ENCODE results near the gene SWI5.

The SWI5 gene

DNA sequence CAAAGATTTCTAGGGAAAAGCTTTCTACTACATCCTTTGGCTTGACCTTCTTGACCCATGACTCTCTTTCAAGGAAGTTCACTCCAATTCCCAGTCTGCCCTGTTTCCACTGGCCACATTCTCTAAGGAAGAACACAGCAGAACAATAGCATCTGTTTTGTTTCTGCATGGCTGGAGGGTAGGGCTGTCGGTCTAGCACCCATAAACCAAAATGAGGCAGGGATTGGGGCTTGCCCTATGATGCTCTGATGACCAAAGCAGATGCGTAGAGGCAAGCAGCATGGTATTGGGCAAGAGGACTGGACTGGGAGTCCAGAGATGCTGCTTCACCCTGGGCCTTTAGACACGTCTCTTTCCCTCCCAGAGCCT, 24.4 kb upstream of the SWI5 start:
- no peak for DNase-seq (ENCODE audit: low read depth in 2 of 2, low spot score in 1 of 2)

DNA sequence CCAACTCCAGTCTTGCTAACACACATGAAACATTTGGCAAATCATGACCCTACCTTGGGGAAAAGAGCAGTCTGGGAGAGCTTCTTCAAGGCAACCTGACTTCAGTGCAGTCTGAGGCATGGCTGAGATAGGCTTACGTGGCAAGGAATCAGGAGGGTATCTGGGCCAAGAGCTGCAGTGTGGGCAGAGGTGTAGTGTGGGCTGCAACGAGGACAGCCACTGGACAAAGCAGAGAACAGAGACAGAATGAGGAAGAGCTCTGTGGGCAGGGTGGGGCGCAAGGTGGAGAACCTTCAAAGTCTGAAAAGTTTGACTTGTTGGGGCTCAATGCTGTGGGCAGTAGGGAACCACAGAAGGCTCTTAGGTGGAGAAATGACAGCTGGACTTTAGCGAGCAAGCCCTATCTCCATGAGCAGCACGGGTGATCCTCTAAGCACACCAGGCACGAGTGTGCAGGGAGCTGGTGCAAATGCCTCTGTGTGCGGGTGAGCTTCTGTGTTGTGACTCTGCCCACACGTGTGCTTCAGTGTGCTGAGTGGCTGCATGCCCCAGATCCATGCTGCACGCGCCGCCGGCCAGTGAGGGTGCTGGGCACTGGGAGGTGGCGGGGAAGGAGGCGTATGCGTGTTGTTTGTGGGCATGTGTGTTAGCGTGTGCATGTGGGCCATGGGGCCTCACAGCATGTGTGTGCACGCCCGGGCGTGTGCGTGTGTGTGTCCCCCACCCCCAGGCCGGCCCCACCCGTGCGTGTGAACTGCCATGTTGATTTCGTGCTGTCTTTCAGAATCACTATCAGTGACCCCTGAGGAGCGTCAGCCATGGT, 23.5 kb upstream of the SWI5 start:
- DNase-seq (ENCODE audit: low read depth in 2 of 2, low spot score in 1 of 2), result no peak

DNA sequence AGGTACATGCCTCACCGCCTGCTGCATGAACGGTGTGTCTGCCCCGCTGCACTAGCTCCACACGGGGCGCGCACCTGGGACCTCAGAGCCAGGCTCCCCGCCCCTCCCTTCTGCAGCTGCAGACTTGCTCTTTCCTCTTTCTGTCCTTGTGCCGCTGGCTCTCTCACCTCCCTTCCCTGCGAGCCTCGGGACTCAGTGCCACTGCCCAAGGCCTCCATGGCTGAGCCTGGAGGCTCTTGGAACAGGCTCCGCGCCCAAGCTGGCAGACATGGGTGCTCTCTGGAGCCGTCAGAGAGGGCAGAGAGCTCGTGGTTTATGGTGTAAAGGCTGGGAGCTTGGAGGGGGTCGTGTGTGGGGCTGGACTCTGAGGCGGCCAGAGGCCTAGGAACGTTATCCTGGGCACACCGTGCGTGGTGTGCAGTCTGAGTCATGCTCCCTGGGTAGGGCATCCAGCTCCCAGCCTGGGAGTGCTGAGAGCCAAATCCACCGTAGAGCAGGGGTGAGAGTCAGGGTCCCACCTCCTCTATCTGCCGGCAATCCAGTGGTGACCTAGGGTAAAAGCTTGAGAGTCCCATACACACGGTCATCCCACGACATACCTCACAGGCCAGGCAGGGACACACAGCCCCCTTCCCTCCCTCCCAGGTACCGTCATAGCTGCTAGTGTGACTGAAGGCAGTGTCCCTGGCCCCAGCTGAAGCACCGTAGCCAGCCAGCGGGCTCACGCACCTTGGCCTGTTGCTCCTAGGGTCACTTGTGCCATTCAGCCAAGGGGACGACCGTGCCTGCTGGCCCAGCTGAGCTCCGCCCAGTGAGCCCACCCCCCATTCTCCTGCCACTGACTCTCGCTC, 22.7 kb upstream of the SWI5 start:
- no peak for DNase-seq (ENCODE audit: low read depth in 2 of 2, low spot score in 1 of 2)

DNA sequence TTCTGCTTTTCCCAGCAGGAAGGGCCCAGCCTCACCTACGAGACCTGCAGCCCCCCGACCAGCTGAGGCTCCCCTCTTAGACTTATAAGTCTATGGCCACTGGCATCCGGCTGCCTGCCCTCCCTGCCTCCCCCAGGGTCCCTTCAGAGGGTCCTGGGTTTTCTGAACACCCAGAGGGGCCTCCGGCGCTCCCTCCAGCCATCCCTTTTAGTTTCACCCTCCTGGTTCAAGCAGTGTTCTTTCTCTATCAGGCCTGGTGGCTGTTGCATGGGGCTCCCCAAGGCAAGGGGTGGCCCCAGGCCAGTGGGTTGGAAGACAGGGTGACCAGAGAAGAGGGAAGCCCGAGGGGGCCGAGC, 22.1 kb upstream of the SWI5 start:
- no peak for DNase-seq (ENCODE audit: low read depth in 2 of 2, low spot score in 1 of 2)

- DNase-seq (ENCODE audit: low read depth in 2 of 2, low spot score in 1 of 2), result no peak
Observed at GRCh38 chr9:128254362-128254761, 21.7 kb upstream of the SWI5 start.

GRCh38 chr9:128254855-128255759, 21.0 kb upstream of the SWI5 start:
- DNase-seq (ENCODE audit: low read depth in 2 of 2, low spot score in 1 of 2), result peak; percentile 18 to 25

GRCh38 chr9:128257086-128257825, 18.8 kb upstream of the SWI5 start:
- no peak for DNase-seq (ENCODE audit: low read depth in 2 of 2, low spot score in 1 of 2)

GRCh38 chr9:128257907-128258306, 18.2 kb upstream of the SWI5 start:
- no peak for DNase-seq (ENCODE audit: low read depth in 2 of 2, low spot score in 1 of 2)

GRCh38 chr9:128258326-128258725, 17.8 kb upstream of the SWI5 start:
- no peak for DNase-seq (ENCODE audit: low read depth in 2 of 2, low spot score in 1 of 2)

DNA sequence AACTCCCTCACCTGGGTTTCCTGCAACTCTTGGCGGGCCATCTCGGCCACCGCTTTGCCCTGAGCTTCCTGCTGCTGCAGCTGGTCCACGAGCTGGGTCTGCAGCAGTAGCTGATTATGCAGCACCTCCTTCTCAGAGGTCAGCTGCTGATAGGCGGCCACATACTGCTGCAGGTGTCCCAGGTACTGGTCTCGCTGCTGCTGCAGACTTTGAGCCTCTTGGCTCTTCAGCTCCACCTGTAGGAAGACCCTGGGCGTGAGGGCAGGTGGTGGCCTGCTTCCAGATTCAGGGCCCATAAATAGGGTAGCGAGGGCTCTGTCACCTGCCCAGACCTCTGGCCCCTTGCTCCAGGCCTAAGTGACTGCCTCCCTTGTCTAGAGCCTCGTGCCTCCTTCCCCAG, 16.9 kb upstream of the SWI5 start:
- no peak for DNase-seq (ENCODE audit: low read depth in 2 of 2, low spot score in 1 of 2)

DNA sequence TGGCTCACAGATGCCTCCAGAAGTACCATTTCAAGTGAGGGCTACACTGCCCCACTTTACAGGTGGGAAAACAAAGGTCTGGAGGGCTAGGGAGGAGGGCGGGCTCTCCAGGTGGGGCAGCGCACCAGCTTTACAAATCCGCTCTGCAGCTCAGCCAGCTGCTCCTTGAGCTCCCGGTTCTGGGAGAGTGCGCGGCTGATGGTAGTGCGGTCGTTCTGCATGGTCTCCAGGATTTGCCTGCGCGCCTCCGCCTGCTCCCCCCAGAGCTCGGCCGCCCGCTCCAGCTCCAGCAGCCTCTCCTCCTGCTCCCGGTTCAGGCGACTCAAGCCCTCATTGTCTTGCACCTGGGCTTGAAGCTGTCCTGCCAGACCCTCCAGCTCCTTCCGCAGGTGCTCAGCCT, 15.7 kb upstream of the SWI5 start:
- no peak for DNase-seq (ENCODE audit: low read depth in 2 of 2, low spot score in 1 of 2)

- DNase-seq (ENCODE audit: low read depth in 2 of 2, low spot score in 1 of 2), result no peak
Observed at GRCh38 chr9:128262687-128263086, 13.4 kb upstream of the SWI5 start.

DNA sequence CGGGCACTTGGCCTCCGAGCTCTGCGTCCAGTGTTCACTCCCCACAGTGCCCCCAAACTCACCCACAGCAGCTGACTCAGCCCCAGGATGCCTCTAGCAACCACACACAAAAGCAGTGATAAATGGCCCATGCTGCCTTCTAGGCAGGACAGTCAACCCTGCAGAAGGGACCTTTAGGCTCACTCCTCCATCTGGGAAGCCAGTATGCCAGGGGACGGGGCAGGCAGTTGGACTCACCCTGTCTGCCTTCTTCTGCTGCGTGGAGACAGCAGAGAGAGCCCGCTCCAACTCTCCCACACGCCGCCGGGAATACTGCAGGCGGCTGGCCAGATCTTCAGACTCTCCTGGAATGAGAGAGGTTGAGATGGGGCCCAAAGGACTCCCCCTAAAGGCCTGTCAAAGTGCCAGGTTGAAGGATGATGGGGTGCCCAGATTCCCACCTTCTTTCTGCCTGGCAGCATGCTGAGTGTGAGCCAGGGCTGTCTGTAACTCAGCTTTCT, 10.7 kb upstream of the SWI5 start:
- no peak for DNase-seq (ENCODE audit: low read depth in 2 of 2, low spot score in 1 of 2)

GRCh38 chr9:128266868-128267590, 9.0 kb upstream of the SWI5 start:
- DNase-seq (ENCODE audit: low read depth in 2 of 2, low spot score in 1 of 2), result no peak

DNA sequence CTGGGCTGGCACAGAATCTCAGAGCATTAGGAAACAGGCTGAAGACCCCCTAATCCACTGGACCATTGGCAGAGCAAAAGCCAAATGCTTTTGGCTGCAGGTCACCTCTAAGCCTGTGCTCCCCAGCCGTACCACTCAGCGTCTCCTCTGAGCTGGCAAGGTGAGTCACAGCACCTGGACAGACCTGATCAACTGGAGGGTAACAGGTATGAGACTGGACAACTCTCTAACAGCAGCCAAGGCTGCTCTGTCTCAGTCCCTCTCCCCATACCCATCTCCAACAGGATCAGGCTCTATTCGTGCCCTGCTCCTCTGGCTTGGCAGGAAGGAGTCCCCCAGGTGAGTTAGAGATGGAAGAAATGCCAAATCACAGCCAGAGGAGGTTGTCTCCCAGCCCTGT, 5.0 kb upstream of the SWI5 start:
- no peak for DNase-seq (ENCODE audit: low read depth in 2 of 2, low spot score in 1 of 2)

GRCh38 chr9:128271512-128271911, 4.6 kb upstream of the SWI5 start:
- no peak for DNase-seq (ENCODE audit: low read depth in 2 of 2, low spot score in 1 of 2)

DNA sequence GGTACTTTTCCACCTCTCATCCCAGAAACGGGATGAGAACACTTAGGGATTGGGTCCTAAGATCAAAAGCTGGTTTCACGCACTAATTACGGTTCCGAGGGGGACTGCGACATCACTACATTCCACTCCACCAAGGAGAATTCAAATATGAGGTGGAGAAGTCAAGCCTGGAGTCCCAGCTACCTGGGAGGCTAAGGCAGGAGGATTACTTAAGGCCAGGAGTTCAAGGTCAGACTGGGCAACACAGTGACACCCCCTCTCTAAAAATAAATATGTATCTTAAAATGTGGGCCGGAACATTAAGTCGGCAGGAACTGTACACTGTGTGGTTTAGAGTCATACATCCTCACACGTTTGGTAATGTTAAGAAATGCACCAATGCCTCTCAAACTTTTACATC, 1.8 kb upstream of the SWI5 start:
- no peak for DNase-seq (ENCODE audit: low read depth in 2 of 2, low spot score in 1 of 2)

- DNase-seq (ENCODE audit: low read depth in 2 of 2, low spot score in 1 of 2), result no peak
Observed at GRCh38 chr9:128275198-128276007, 673 bp upstream of the SWI5 start, which contains the start of gene GOLGA2. TSS of gene GOLGA2 (minus strand) at chr9:128276007. CDS start at chr9:128275976, 31 bp downstream.

All from stimulated activated CD8-positive, alpha-beta memory T cell treated with anti-CD3 and anti-CD28 coated beads, Interleukin-4, amount 100 ng/mL, for 4 hours (primary cell).